Forelimb muscle (tissue), 1 donor: ENCODE data around the gene GAB4. TPM values are rescaled to one million over a fixed set of nuclear protein-coding genes. Genes with fewer than 3 reads are reported as not detected.

Experiments
- DNase-seq: peaks from one replicate; pipeline ENCODE4 v3.0.0-alpha.2; 2013; ENCODE audit warnings: low read depth
- polyA plus RNA-seq: library from polyadenylated mRNA; unstranded; fragments of 120-200 nt; gene quantifications from one replicate; pipeline ENCODE4 v1.2.1, GENCODE V29; 2013; ENCODE audit not compliant: insufficient read length

Gene GAB4
- polyA plus RNA-seq, 1 donor: not detected

- DNase-seq: no peak
Observed at GRCh38 chr22:16912281-16912680, 95.7 kb downstream of the GAB4 start.

Other genes with a start within 250 kb of the GAB4 start
- gene XKR3, start 182.8 kb downstream of the GAB4 start, polyA plus RNA-seq: not detected
- gene IL17RA, start 76.8 kb upstream of the GAB4 start, polyA plus RNA-seq: 2.6 TPM
- 5.9 TPM for gene TMEM121B, start 113.1 kb upstream of the GAB4 start, polyA plus RNA-seq
- gene HDHD5, start 151.1 kb upstream of the GAB4 start, polyA plus RNA-seq: 46.4 TPM
- gene ADA2, start 211.2 kb upstream of the GAB4 start, polyA plus RNA-seq: 5.8 TPM